RWPE2 (cell line): ENCODE data around the gene GNA14.

Source experiments
- ATAC-seq: fragments of 200-7000 bp; cut with Tn5 transposase; 3 replicates; pipeline ENCODE4 v1.9.1; 2021; ENCODE audit warnings: low read depth
- DNase-seq: peaks from one replicate; pipeline ENCODE4 v3.0.0-alpha.2; 2020; ENCODE audit warnings: low spot score
- H3K27ac ChIP-seq: fragments of 450-650 bp; 2 replicates; pipeline ENCODE4 v1.5.1; 2017; ENCODE audit warnings: mild to moderate bottlenecking; ENCODE audit not compliant: poor library complexity, severe bottlenecking
- H3K27me3 ChIP-seq: fragments of 250-450 bp; sonication (Bioruptor Pico); 2 replicates; pipeline ENCODE4 v1.5.1; 2021; ENCODE audit warnings: mild to moderate bottlenecking, moderate library complexity; ENCODE audit not compliant: insufficient read depth, poor library complexity, severe bottlenecking
- H3K36me3 ChIP-seq: fragments of 250-450 bp; sonication (Bioruptor Pico); 2 replicates; pipeline ENCODE4 v1.5.1; 2020; ENCODE audit warnings: low read depth, mild to moderate bottlenecking, moderate library complexity
- H3K4me1 ChIP-seq: fragments of 250-450 bp; sonication (Bioruptor Pico); 2 replicates; pipeline ENCODE4 v1.5.1; 2021; ENCODE audit warnings: mild to moderate bottlenecking, moderate library complexity; ENCODE audit not compliant: insufficient read depth, poor library complexity, severe bottlenecking
- H3K4me3 ChIP-seq: fragments of 250-450 bp; sonication (Bioruptor Pico); 2 replicates; pipeline ENCODE4 v1.5.1; 2021; ENCODE audit warnings: mild to moderate bottlenecking, moderate library complexity; ENCODE audit not compliant: severe bottlenecking
- H3K9me3 ChIP-seq: fragments of 250-450 bp; sonication (Bioruptor Pico); 2 replicates; pipeline ENCODE4 v1.5.1; 2021; ENCODE audit warnings: mild to moderate bottlenecking, moderate library complexity; ENCODE audit not compliant: severe bottlenecking
- CTCF ChIP-seq: fragments of 450-650 bp; IDR thresholded peaks from one replicate; pipeline ENCODE4 v1.5.1; 2017; ENCODE audit warnings: mild to moderate bottlenecking, moderate library complexity; ENCODE audit not compliant: poor library complexity, severe bottlenecking

Gene GNA14

GRCh38 chr9:77486968-77487367 lies 161.2 kb downstream of the GNA14 start:
- no peaks in the 10 kb centered on the region for H3K4me1 ChIP-seq
- H3K4me3 ChIP-seq: no peak overlapping the region
- no peaks in the 10 kb centered on the region for H3K36me3 ChIP-seq
- no peak overlapping the region for H3K27ac ChIP-seq
- H3K9me3 ChIP-seq: no peaks in the 10 kb centered on the region
- no peaks in the 10 kb centered on the region for H3K27me3 ChIP-seq
- DNase-seq (no peak), ATAC-seq (peak; percentile 93)
- no peak for TF ChIP-seq CTCF

- Histone ChIP-seq H3K27me3 (no peaks in the 10 kb centered on the region), H3K36me3 (no peaks in the 10 kb centered on the region), H3K4me1 (no peaks in the 10 kb centered on the region), H3K27ac (no peak overlapping the region), H3K9me3 (no peaks in the 10 kb centered on the region), H3K4me3 (no peak overlapping the region)
- no peak for DNase-seq
- TF ChIP-seq CTCF: no peak
- ATAC-seq: no peak
These were observed 161.7 kb downstream of the GNA14 start for GRCh38 chr9:77486463-77486862.

- H3K27me3 ChIP-seq: no peaks in the 10 kb centered on the region
- ATAC-seq (no peak), DNase-seq (no peak)
- no peak overlapping the region for H3K27ac ChIP-seq
- peaks cover 2% of the 10 kb centered on the region for H3K9me3 ChIP-seq
- H3K4me3 ChIP-seq: no peak overlapping the region
- H3K4me1 ChIP-seq: no peaks in the 10 kb centered on the region
- no peaks in the 10 kb centered on the region for H3K36me3 ChIP-seq
- TF ChIP-seq CTCF: no peak
These were observed 172.3 kb downstream of the GNA14 start for GRCh38 chr9:77475641-77476473.

- Histone ChIP-seq H3K27me3 (no peaks in the 10 kb centered on the region), H3K9me3 (peaks cover 2% of the 10 kb centered on the region), H3K27ac (no peak overlapping the region), H3K4me3 (no peak overlapping the region), H3K4me1 (no peaks in the 10 kb centered on the region), H3K36me3 (no peaks in the 10 kb centered on the region)
- no peak for TF ChIP-seq CTCF
- no peak for ATAC-seq
- no peak for DNase-seq
These were observed 173.2 kb downstream of the GNA14 start for GRCh38 chr9:77474936-77475335.

- ATAC-seq: no peak
- Histone ChIP-seq H3K4me3 (no peak overlapping the region), H3K9me3 (peaks cover 2% of the 10 kb centered on the region), H3K27ac (no peak overlapping the region), H3K27me3 (no peaks in the 10 kb centered on the region), H3K36me3 (no peaks in the 10 kb centered on the region), H3K4me1 (no peaks in the 10 kb centered on the region)
- no peak for DNase-seq
- no peak for TF ChIP-seq CTCF
These were observed 175.5 kb downstream of the GNA14 start for GRCh38 chr9:77472646-77473045.
